K562 (cell line): Measurements from ENCODE around the gene DZIP3. TPM values are rescaled to one million over a fixed set of nuclear protein-coding genes. Genes with fewer than 3 reads are reported as not detected.

Experiments used
- ATAC-seq: fragments of 200-7000 bp; cut with Tn5 transposase; 3 replicates; pipeline ENCODE4 v1.9.1; 2020; ENCODE audit warnings: moderate library complexity
- BruUV-seq: library from RNA; stranded (reverse); fragments of 400-500 nt; replicated peaks from 2 replicates; lab custom pipeline; 2021; lab: Mats Ljungman, UMichigan
- CTCF ChIA-PET: fragments of 300-600 bp; formaldehyde crosslinking; extraction: SDS; loops from one replicate; lab custom pipeline; 2021; ENCODE audit warnings: low intra/inter-chr PET ratio; lab: Yijun Ruan, JAX
- POLR2A ChIA-PET: fragments of 300-600, 350-650 bp; sonication (Branson Sonifier 250); formaldehyde crosslinking; extraction: SDS; loops from one replicate; lab custom pipeline; 2021; ENCODE audit warnings: antibody characterized with exemption, inconsistent platforms; lab: Yijun Ruan, JAX
- DNase-seq, 4 experiments: peaks; one replicate each; pipeline versions ENCODE4 v3.0.0 to v3.0.0-alpha.2; 2011 to 2018; ENCODE audit warnings: low spot score in 3 of 4, mixed read lengths in 3 of 4; ENCODE audit errors: extremely low read depth in 1 of 4
- FAIRE-seq: peaks from 2 replicates; lab custom pipeline; 2011; peaks lifted over from hg19 to GRCh38; lab: Jason Lieb, UNC
- H2AFZ ChIP-seq: 2 replicates; pipeline ENCODE4 v1.6.0; 2011; ENCODE audit warnings: low read depth, low read length, control low read depth, inconsistent platforms
- H3K27ac ChIP-seq: fragments of 200-600 bp; 3 replicates; pipeline ENCODE4 v1.8.0; 2011; ENCODE audit warnings: low read depth, mild to moderate bottlenecking, control low read depth, inconsistent platforms, low read length, moderate library complexity, mixed read lengths; ENCODE audit errors: extremely low read depth
- H3K27me3 ChIP-seq, 2 experiments: fragments of 300-600 bp in 1 of 2; 2 replicates in 1 of 2; 3 replicates in 1 of 2; pipeline versions ENCODE4 v1.6.0 to v1.8.0; 2011; ENCODE audit warnings: inconsistent platforms in 2 of 2, low read length in 2 of 2, mild to moderate bottlenecking in 1 of 2, mixed read lengths in 1 of 2, moderate library complexity in 1 of 2; ENCODE audit not compliant: control insufficient read depth in 2 of 2, insufficient read depth in 2 of 2
- H3K36me3 ChIP-seq: fragments of 300-600 bp; 3 replicates; pipeline ENCODE4 v1.8.0; 2011; ENCODE audit warnings: mild to moderate bottlenecking, low read length, inconsistent platforms; ENCODE audit not compliant: control insufficient read depth, insufficient read depth
- H3K4me1 ChIP-seq, 2 experiments: fragments of 200-600 bp in 1 of 2; replicated peaks in 1 of 2; 2 replicates in 1 of 2; 3 replicates in 1 of 2; pipeline versions ENCODE4 v1.5.1 to v1.8.0; 2011; ENCODE audit warnings: inconsistent platforms in 2 of 2, low read length in 2 of 2, mild to moderate bottlenecking in 1 of 2, mixed read lengths in 1 of 2, moderate library complexity in 1 of 2; ENCODE audit not compliant: control insufficient read depth in 2 of 2, insufficient read depth in 2 of 2
- H3K4me2 ChIP-seq: 2 replicates; pipeline ENCODE4 v1.6.1; 2011; ENCODE audit warnings: low read length, control low read depth, inconsistent platforms, mixed read lengths; ENCODE audit not compliant: insufficient read depth
- H3K4me3 ChIP-seq: fragments of 200-600 bp; sonication (generic), shearing (Covaris generic); 2 replicates; pipeline ENCODE4 v1.5.1; 2016; ENCODE audit warnings: control low read depth, inconsistent platforms
- H3K79me2 ChIP-seq: fragments of 200-600 bp; 3 replicates; pipeline ENCODE4 v1.8.0; 2011; ENCODE audit warnings: low read length, inconsistent platforms; ENCODE audit not compliant: control insufficient read depth, insufficient read depth
- H3K9ac ChIP-seq, 2 experiments: 2 replicates each; pipeline versions ENCODE4 v1.6.0 to v1.6.1; 2011; ENCODE audit warnings: low read depth in 2 of 2, low read length in 2 of 2, control low read depth in 1 of 2, inconsistent platforms in 1 of 2, mild to moderate bottlenecking in 1 of 2, mixed read lengths in 1 of 2; ENCODE audit not compliant: insufficient read depth in 1 of 2
- H3K9me1 ChIP-seq: one replicate; pipeline ENCODE4 v1.6.0; 2011; ENCODE audit warnings: inconsistent platforms, mild to moderate bottlenecking, low read length, moderate library complexity; ENCODE audit not compliant: control insufficient read depth, insufficient read depth
- H3K9me3 ChIP-seq: replicated peaks from 2 replicates; pipeline ENCODE4 v1.5.1; 2011; ENCODE audit warnings: low read depth, low read length, inconsistent platforms; ENCODE audit not compliant: control insufficient read depth, insufficient read depth
- H4K20me1 ChIP-seq: replicated peaks from 2 replicates; pipeline ENCODE4 v1.6.1; 2011; ENCODE audit warnings: low read length, inconsistent platforms, mixed read lengths; ENCODE audit not compliant: control insufficient read depth, insufficient read depth
- CCAR2 ChIP-seq: fragments of 200-400 bp; formaldehyde crosslinking; IDR thresholded peaks from 2 replicates; pipeline ENCODE4 v1.6.1; 2017; ENCODE audit warnings: mild to moderate bottlenecking, low read depth, low read length
- HEY1 ChIP-seq: fragments of 250-450 bp; sonication (Bioruptor Pico); IDR thresholded peaks from 2 replicates; pipeline ENCODE4 v1.5.0; 2020; ENCODE audit warnings: mild to moderate bottlenecking, moderate library complexity, borderline replicate concordance
- ILK ChIP-seq: fragments of 450-650 bp; IDR thresholded peaks from 2 replicates; pipeline ENCODE4 v1.6.1; 2016; ENCODE audit warnings: missing genetic modification characterization, low read depth, mild to moderate bottlenecking, missing compliant biosample characterization, moderate library complexity, borderline replicate concordance
- KAT8 ChIP-seq: fragments of 450-650 bp; IDR thresholded peaks from 2 replicates; pipeline ENCODE4 v1.6.1; 2016; ENCODE audit warnings: low read depth, mild to moderate bottlenecking
- KHSRP ChIP-seq: fragments of 450-650 bp; IDR thresholded peaks from 2 replicates; pipeline ENCODE4 v1.6.1; 2017
- MTA3 ChIP-seq: fragments of 450-650 bp; formaldehyde crosslinking; IDR thresholded peaks from 2 replicates; pipeline ENCODE4 v1.6.1; 2017; ENCODE audit warnings: mild to moderate bottlenecking, borderline replicate concordance
- PHB2 ChIP-seq: fragments of 450-650 bp; IDR thresholded peaks from 2 replicates; pipeline ENCODE4 v1.6.1; 2017; ENCODE audit warnings: low read depth
- PTBP1 ChIP-seq: fragments of 200-400 bp; formaldehyde crosslinking; IDR thresholded peaks from 2 replicates; pipeline ENCODE4 v1.6.1; 2017; ENCODE audit warnings: low read depth, low read length
- RBM34 ChIP-seq: fragments of 200-400 bp; formaldehyde crosslinking; IDR thresholded peaks from 2 replicates; pipeline ENCODE4 v1.6.1; 2018; ENCODE audit warnings: low read length, borderline replicate concordance; ENCODE audit not compliant: insufficient read depth
- TAF15 ChIP-seq: fragments of 200-400 bp; formaldehyde crosslinking; IDR thresholded peaks from 2 replicates; pipeline ENCODE4 v1.6.1; 2017; ENCODE audit warnings: mild to moderate bottlenecking, low read depth, low read length, moderate library complexity
- ZNF133 ChIP-seq: fragments of 250-450 bp; sonication (Bioruptor Pico); IDR thresholded peaks from 2 replicates; pipeline ENCODE4 v1.4.0; 2020; ENCODE audit warnings: mild to moderate bottlenecking
- ZNF224 ChIP-seq: sonication (generic); formaldehyde crosslinking; IDR thresholded peaks from 2 replicates; pipeline ENCODE4 v1.8.0; 2022; ENCODE audit warnings: mild to moderate bottlenecking, missing genetic modification reagents
- ZSCAN32 ChIP-seq: fragments of 450-650 bp; formaldehyde crosslinking; IDR thresholded peaks from 2 replicates; pipeline ENCODE4 v1.4.0; 2020; ENCODE audit warnings: mild to moderate bottlenecking, moderate library complexity
- WGBS: fragments of 100-300 bp; shearing (Covaris generic); methylation state at CpG from one replicate; pipeline ENCODE4 v1.1.6; 2016; ENCODE audit warnings: low coverage, mixed read lengths; ENCODE audit not compliant: insufficient coverage; ENCODE audit errors: missing lambda C conversion rate; 5-methylcytosine and 5-hydroxymethylcytosine counted together
- in situ Hi-C: fragments of 300-500 bp; cut with MboI; formaldehyde crosslinking; loops from 4 replicates; pipeline ENCODE4 v1.15.0; 2018; ENCODE audit warnings: inconsistent platforms, mixed read lengths
- intact Hi-C: fragments of 100-400 bp; cut with micrococcal nuclease; formaldehyde crosslinking; loops from 2 replicates; pipeline ENCODE4 v1.14.2; 2022
- polyA plus RNA-seq, 8 experiments: library from polyadenylated mRNA; depleted of rRNA in 4 of 8; stranded (reverse) in 5 of 8; unstranded in 3 of 8; fragments of >200 nt; fragmentation: Nextera tagmentation in 2 of 8; fragmentation: Illumina TruSeq in 1 of 8; extraction: Ambion mirVana in 2 of 8; extraction: Trizol in 1 of 8; gene quantifications; 2 replicates each; pipeline versions ENCODE4 v1.2.1 to v1.2.3, GENCODE V29; 2011 to 2014; ENCODE audit warnings: inconsistent platforms in 1 of 8, missing spikeins in 1 of 8
- total RNA-seq, 7 experiments: library from RNA; depleted of rRNA in 6 of 7; stranded (reverse); fragments of >200 nt in 6 of 7; fragmentation: Illumina TruSeq in 2 of 7; extraction: Trizol in 2 of 7; gene quantifications; 2 replicates each; pipeline versions ENCODE4 v1.2.1 to v1.2.3, GENCODE V29; 2011 to 2021; ENCODE audit warnings: low replicate concordance in 1 of 7
- TF ChIP-seq, protein P1 (sequence below): sonication (generic); formaldehyde crosslinking; IDR thresholded peaks from 2 replicates; pipeline ENCODE4 v1.8.0; 2023; ENCODE audit warnings: mild to moderate bottlenecking, missing genetic modification reagents
- TF ChIP-seq, protein P2 (sequence below), 2 experiments: IDR thresholded peaks; 2 replicates each; pipeline ENCODE4 v1.6.1; 2011; ENCODE audit warnings: borderline replicate concordance in 1 of 2, control low read depth in 1 of 2, low read depth in 1 of 2, low read length in 1 of 2, mild to moderate bottlenecking in 1 of 2, mixed read lengths in 1 of 2, moderate library complexity in 1 of 2; ENCODE audit not compliant: insufficient read depth in 1 of 2, insufficient read length in 1 of 2, poor library complexity in 1 of 2, severe bottlenecking in 1 of 2; ENCODE audit errors: extremely low read depth in 1 of 2

The DZIP3 gene
- total and polyA plus RNA-seq, 9 of the 15 experiments (the other 6 are each of a cell fraction or from before 2014, with no cell fraction given) = 3.5 to 9.7 (median 5.7) TPM

DNA sequence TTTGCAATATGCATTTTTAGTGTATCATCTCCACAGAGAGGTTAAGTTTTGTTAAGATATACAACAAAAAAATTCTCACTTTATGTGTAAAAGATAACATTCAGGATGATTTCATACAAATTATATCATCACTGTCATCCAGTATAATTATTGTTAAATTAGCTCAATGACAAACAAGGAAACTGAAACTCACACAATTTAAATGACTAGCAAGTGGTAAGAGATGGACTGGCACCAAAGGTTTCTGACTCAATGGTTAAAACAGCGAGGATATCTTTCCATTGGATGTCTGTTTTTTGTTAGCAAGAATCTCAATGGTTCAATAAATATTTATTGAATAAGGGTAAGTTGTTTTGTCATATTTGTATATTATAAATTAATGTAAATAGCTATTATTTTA, 22.9 kb upstream of the DZIP3 start:
- FAIRE-seq (no peak), DNase-seq (no peak), ATAC-seq (no peak)
- Histone ChIP-seq H4K20me1 (no peaks in the 10 kb centered on the region; the same call in 1 of the 2 replicates), H3K27me3 (no peaks in the 10 kb centered on the region), H3K9me1 (no peaks in the 10 kb centered on the region), H3K4me3 (no peak overlapping the region), H2AFZ (no peak overlapping the region), H3K9me3 (no peaks in the 10 kb centered on the region), H3K27ac (no peak overlapping the region), H3K9ac (no peak overlapping the region), H3K79me2 (no peaks in the 10 kb centered on the region), H3K4me1 (no peaks in the 10 kb centered on the region), H3K36me3 (peaks cover 66% of the 10 kb centered on the region; the same call in 2 of the 3 replicates), H3K4me2 (no peak overlapping the region)
- BruUV-seq = no TSS peak
- POLR2A ChIA-PET = interaction anchor here (0.9 kb wide), 1 partner anchor 12 kb away, joined by 3 read pairs; no protein-coding TSS in a partner anchor
- 100% methylated on average over 1 of the region's 1 CpG for WGBS
- CTCF ChIA-PET = no interaction called here
- TF ChIP-seq, protein P1, sequence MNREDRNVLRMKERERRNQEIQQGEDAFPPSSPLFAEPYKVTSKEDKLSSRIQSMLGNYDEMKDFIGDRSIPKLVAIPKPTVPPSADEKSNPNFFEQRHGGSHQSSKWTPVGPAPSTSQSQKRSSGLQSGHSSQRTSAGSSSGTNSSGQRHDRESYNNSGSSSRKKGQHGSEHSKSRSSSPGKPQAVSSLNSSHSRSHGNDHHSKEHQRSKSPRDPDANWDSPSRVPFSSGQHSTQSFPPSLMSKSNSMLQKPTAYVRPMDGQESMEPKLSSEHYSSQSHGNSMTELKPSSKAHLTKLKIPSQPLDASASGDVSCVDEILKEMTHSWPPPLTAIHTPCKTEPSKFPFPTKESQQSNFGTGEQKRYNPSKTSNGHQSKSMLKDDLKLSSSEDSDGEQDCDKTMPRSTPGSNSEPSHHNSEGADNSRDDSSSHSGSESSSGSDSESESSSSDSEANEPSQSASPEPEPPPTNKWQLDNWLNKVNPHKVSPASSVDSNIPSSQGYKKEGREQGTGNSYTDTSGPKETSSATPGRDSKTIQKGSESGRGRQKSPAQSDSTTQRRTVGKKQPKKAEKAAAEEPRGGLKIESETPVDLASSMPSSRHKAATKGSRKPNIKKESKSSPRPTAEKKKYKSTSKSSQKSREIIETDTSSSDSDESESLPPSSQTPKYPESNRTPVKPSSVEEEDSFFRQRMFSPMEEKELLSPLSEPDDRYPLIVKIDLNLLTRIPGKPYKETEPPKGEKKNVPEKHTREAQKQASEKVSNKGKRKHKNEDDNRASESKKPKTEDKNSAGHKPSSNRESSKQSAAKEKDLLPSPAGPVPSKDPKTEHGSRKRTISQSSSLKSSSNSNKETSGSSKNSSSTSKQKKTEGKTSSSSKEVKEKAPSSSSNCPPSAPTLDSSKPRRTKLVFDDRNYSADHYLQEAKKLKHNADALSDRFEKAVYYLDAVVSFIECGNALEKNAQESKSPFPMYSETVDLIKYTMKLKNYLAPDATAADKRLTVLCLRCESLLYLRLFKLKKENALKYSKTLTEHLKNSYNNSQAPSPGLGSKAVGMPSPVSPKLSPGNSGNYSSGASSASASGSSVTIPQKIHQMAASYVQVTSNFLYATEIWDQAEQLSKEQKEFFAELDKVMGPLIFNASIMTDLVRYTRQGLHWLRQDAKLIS (CRISPR knock-in tag) = no peak
- TF ChIP-seq PHB2 (no peak), CCAR2 (no peak), KHSRP (no peak), TAF15 (no peak), PTBP1 (no peak), ILK (tag) (no peak), KAT8 (no peak), ZNF133 (no peak), MTA3 (no peak), RBM34 (no peak), HEY1 (CRISPR knock-in tag) (no peak), ZSCAN32 (CRISPR knock-in tag) (no peak), ZNF224 (CRISPR knock-in tag) (no peak)
- TF ChIP-seq, protein P2, sequence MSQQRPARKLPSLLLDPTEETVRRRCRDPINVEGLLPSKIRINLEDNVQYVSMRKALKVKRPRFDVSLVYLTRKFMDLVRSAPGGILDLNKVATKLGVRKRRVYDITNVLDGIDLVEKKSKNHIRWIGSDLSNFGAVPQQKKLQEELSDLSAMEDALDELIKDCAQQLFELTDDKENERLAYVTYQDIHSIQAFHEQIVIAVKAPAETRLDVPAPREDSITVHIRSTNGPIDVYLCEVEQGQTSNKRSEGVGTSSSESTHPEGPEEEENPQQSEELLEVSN (IDR thresholded peaks at IDR 0.05; ENCODE audit: borderline replicate concordance in 1 of 2, extremely low read depth in 1 of 2, insufficient read depth in 1 of 2, insufficient read length in 1 of 2, low read depth in 1 of 2, low read length in 1 of 2, poor library complexity in 1 of 2, severe bottlenecking in 1 of 2) = no peak
- intact Hi-C loops (no loop called here), in situ Hi-C loops (no loop called here)
